ENCODE data around the gene SYT6. TPM values are rescaled to one million over a fixed set of nuclear protein-coding genes. Genes with fewer than 3 reads are reported as not detected.

The SYT6 gene
- total RNA-seq, 1 experiment from 2014 or later: 77.2 TPM

DNA sequence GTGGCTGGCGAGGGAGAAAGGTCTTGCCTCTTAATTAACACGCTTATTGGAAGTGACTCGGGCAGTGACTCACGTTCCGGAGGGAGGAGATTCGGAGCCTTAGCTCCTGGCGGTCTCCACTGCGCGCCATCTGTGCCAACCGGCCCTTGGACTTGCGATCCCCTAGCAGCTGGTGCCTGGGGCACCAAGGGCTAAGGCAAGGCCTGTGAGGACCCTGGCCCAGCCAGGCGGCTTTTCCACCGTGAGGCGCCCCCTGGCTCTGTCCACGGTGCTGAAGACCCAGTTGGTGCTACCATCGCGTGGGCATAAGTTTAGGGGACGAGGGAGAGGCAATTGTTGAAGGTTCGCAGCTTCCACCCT lies 1.3 kb upstream of the SYT6 start:
- Histone ChIP-seq H3K4ac (ENCODE audit: low read depth, low read length) (no peak overlapping the region), H3K79me1 (ENCODE audit: insufficient read depth, low read depth, low read length, poor library complexity, severe bottlenecking) (no peaks in the 10 kb centered on the region), H2AFZ (ENCODE audit: low read length) (no peak overlapping the region), H3K18ac (ENCODE audit: insufficient read length, low read depth, low read length) (no peak overlapping the region), H3K27me3 (ENCODE audit: insufficient read depth, low read length) (no peaks in the 10 kb centered on the region; the same call in 1 of the 2 replicates), H3K4me1 (ENCODE audit: insufficient read depth, low read length) (peaks cover 16% of the 10 kb centered on the region), H3K14ac (ENCODE audit: insufficient read depth, low read length) (no peak overlapping the region), H4K8ac (replicated peaks; ENCODE audit: insufficient read length, low read depth, low read length) (no peak overlapping the region), H2BK15ac (ENCODE audit: low read depth, low read length) (no peak overlapping the region), H4K91ac (ENCODE audit: insufficient read length, low read depth, low read length) (no peak overlapping the region), H2BK5ac (ENCODE audit: insufficient read length, low read length) (no peak overlapping the region), H3K9ac (ENCODE audit: extremely low read depth, insufficient read length, low read length) (no peak overlapping the region), H3T11ph (ENCODE audit: low read length) (no peak overlapping the region), H4K5ac (ENCODE audit: insufficient read length, low read depth, low read length) (no peak overlapping the region), H3K23ac (ENCODE audit: insufficient read length, low read depth, low read length) (no peak overlapping the region), H3K27ac (ENCODE audit: insufficient read length, low read depth, low read length) (no peak overlapping the region), H3K9me3 (ENCODE audit: control insufficient read depth, low read depth, low read length) (no peaks in the 10 kb centered on the region), H2BK120ac (ENCODE audit: low read depth, low read length, poor library complexity, severe bottlenecking) (no peak overlapping the region), H3K56ac (ENCODE audit: insufficient read length, low read depth, low read length) (no peak overlapping the region), H2AK5ac (ENCODE audit: insufficient read length, low read length) (no peak overlapping the region), H4K20me1 (ENCODE audit: control insufficient read depth, insufficient read depth, insufficient read length) (no peaks in the 10 kb centered on the region), H3K4me2 (ENCODE audit: insufficient read depth, insufficient read length, low read length) (peak overlapping the region; percentile 90), H2BK20ac (ENCODE audit: low read depth, low read length, poor library complexity, severe bottlenecking) (no peak overlapping the region), H2BK12ac (ENCODE audit: insufficient read length, low read depth, low read length) (no peak overlapping the region), H3K79me2 (ENCODE audit: insufficient read depth, low read length) (peaks cover 19% of the 10 kb centered on the region; the same call in 1 of the 2 replicates), H3K23me2 (ENCODE audit: insufficient read length, low read depth, low read length, poor library complexity, severe bottlenecking) (peaks cover 25% of the 10 kb centered on the region)
- Mint-ChIP-seq H3K4me3 (peak overlapping the region in 1 of 2 experiments; percentile 85; a peak in 1 of 5 replicates), H3K9me3 (no peaks in the 10 kb centered on the region), H3K36me3 (ENCODE audit: insufficient read depth in 1 of 3, low read depth in 3 of 3) (peaks cover 0 to 22% (median 21%) of the 10 kb centered on the region in 3 experiments; a peak in 5 of 7 replicates), H3K27ac (no peak overlapping the region), H3K27me3 (ENCODE audit: low read depth) (peaks cover 35% of the 10 kb centered on the region), H3K4me1 (peaks cover 52 to 55% of the 10 kb centered on the region in 2 experiments)
- TF ChIP-seq, protein P1, sequence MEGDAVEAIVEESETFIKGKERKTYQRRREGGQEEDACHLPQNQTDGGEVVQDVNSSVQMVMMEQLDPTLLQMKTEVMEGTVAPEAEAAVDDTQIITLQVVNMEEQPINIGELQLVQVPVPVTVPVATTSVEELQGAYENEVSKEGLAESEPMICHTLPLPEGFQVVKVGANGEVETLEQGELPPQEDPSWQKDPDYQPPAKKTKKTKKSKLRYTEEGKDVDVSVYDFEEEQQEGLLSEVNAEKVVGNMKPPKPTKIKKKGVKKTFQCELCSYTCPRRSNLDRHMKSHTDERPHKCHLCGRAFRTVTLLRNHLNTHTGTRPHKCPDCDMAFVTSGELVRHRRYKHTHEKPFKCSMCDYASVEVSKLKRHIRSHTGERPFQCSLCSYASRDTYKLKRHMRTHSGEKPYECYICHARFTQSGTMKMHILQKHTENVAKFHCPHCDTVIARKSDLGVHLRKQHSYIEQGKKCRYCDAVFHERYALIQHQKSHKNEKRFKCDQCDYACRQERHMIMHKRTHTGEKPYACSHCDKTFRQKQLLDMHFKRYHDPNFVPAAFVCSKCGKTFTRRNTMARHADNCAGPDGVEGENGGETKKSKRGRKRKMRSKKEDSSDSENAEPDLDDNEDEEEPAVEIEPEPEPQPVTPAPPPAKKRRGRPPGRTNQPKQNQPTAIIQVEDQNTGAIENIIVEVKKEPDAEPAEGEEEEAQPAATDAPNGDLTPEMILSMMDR (conservative IDR thresholded peaks at IDR 0.05): no peak
- DNase-seq: peak; percentile 75
- no CpG with 5 or more reads among the region's 19 CpGs for WGBS (ENCODE audit: extremely low coverage, insufficient read length, low lambda C conversion rate)
